A673 (cell line): Measurements from ENCODE around the gene L3HYPDH. TPM values are rescaled to one million over a fixed set of nuclear protein-coding genes. Genes with fewer than 3 reads are reported as not detected.
A peak's percentile ranks its signal among the peaks of the same experiment; 100 is the strongest.

Experiments
- BruUV-seq: library from RNA; stranded (reverse); fragments of 400-500 nt; replicated peaks from 2 replicates; lab custom pipeline; 2021; lab: Mats Ljungman, UMichigan
- CTCF ChIA-PET: fragments of 300-600 bp; sonication (Branson Sonifier 250); formaldehyde crosslinking; loops from one replicate; lab custom pipeline; 2022; ENCODE audit warnings: antibody characterized with exemption; lab: Charles Lee
- POLR2A ChIA-PET: fragments of 300-600 bp; sonication (Branson Sonifier 250); formaldehyde crosslinking; loops from one replicate; lab custom pipeline; 2022; ENCODE audit warnings: antibody characterized with exemption; ENCODE audit not compliant: low non-redundant PET; lab: Charles Lee
- DNase-seq: peaks from one replicate; pipeline ENCODE4 v3.0.0-alpha.2; 2015; ENCODE audit warnings: low spot score
- H3K27ac ChIP-seq: fragments of 200-600 bp; sonication (generic); 2 replicates; pipeline ENCODE4 v1.5.1; 2016; ENCODE audit warnings: mixed run types, low read depth, mild to moderate bottlenecking, mixed read lengths, antibody characterized with exemption, low read length; ENCODE audit not compliant: poor library complexity, severe bottlenecking
- H3K27me3 ChIP-seq: fragments of 200-600 bp; sonication (generic); replicated peaks from 2 replicates; pipeline ENCODE4 v1.6.1; 2017; ENCODE audit warnings: mixed run types, low read depth, mild to moderate bottlenecking, mixed read lengths, antibody characterized with exemption, low read length; ENCODE audit not compliant: insufficient read depth, poor library complexity
- H3K36me3 ChIP-seq: fragments of 200-600 bp; sonication (generic); 2 replicates; pipeline ENCODE4 v1.6.1; 2016; ENCODE audit warnings: mixed run types, mild to moderate bottlenecking, mixed read lengths, antibody characterized with exemption, low read length; ENCODE audit not compliant: insufficient read depth, poor library complexity, severe bottlenecking
- H3K4me1 ChIP-seq: fragments of 200-600 bp; sonication (generic); 2 replicates; pipeline ENCODE4 v1.6.1; 2017; ENCODE audit warnings: mixed run types, mild to moderate bottlenecking, mixed read lengths, antibody characterized with exemption, low read length; ENCODE audit not compliant: insufficient read depth, poor library complexity, severe bottlenecking
- H3K4me3 ChIP-seq: fragments of 200-600 bp; sonication (generic); 2 replicates; pipeline ENCODE4 v1.5.1; 2016; ENCODE audit warnings: low read depth, mixed run types, mild to moderate bottlenecking, mixed read lengths, low read length; ENCODE audit not compliant: poor library complexity, severe bottlenecking
- H3K9me3 ChIP-seq: fragments of 200-600 bp; sonication (generic); 2 replicates; pipeline ENCODE4 v1.6.1; 2016; ENCODE audit warnings: mixed run types, low read depth, mild to moderate bottlenecking, mixed read lengths, antibody characterized with exemption, low read length; ENCODE audit not compliant: poor library complexity, severe bottlenecking
- EZH2 ChIP-seq: fragments of 200-600 bp; sonication (generic); IDR thresholded peaks from 2 replicates; pipeline ENCODE4 v1.6.1; 2017; ENCODE audit warnings: borderline replicate concordance, low read depth, mild to moderate bottlenecking, mixed read lengths, antibody characterized with exemption, low read length; ENCODE audit not compliant: poor library complexity, severe bottlenecking
- intact Hi-C: fragments of 100-400 bp; cut with micrococcal nuclease; formaldehyde crosslinking; loops from one replicate; pipeline ENCODE4 v1.10.0; 2022; ENCODE audit not compliant: unreplicated experiment
- total RNA-seq: library from RNA; stranded (reverse); gene quantifications from 2 replicates; pipeline ENCODE4 v1.2.3, GENCODE V29; 2021
- TF ChIP-seq, protein P1 (sequence below): fragments of 300-800, 200-600 bp; sonication (generic); conservative IDR thresholded peaks from 2 replicates; pipeline ENCODE4 v1.5.1; 2017; ENCODE audit warnings: low read depth, mild to moderate bottlenecking, antibody characterized with exemption, low read length, moderate library complexity, mixed read lengths

L3HYPDH gene
- total RNA-seq, 1 experiment from 2014 or later = 31.9 TPM

DNA sequence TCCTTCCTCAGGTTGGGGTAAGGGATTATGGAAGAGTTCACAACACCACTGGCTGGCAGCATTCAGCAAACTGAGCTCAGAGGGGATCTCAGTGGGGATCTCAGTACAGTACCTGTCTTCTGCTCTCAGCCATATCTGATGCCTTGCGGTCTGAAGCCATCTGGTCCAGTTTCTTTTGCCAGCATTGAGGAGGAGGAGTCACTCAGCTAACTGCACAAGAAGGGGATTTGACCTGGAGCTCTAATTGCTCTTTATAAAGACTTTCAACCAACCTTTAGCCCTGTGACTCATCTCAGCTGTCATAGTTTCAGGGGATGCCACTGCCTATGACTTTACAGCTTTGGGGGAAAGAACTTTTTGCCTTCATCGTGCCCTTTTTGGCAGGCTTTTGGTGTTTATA, 45.0 kb upstream of the L3HYPDH start:
- no peak overlapping the region for H3K27ac ChIP-seq
- H3K4me3 ChIP-seq = no peak overlapping the region
- H3K9me3 ChIP-seq = peaks cover 4% of the 10 kb centered on the region
- POLR2A ChIA-PET = no interaction called here
- intact Hi-C loops = no loop called here
- no TSS peak for BruUV-seq
- CTCF ChIA-PET = no interaction called here
- TF ChIP-seq EZH2 = no peak
- TF ChIP-seq, protein P1, sequence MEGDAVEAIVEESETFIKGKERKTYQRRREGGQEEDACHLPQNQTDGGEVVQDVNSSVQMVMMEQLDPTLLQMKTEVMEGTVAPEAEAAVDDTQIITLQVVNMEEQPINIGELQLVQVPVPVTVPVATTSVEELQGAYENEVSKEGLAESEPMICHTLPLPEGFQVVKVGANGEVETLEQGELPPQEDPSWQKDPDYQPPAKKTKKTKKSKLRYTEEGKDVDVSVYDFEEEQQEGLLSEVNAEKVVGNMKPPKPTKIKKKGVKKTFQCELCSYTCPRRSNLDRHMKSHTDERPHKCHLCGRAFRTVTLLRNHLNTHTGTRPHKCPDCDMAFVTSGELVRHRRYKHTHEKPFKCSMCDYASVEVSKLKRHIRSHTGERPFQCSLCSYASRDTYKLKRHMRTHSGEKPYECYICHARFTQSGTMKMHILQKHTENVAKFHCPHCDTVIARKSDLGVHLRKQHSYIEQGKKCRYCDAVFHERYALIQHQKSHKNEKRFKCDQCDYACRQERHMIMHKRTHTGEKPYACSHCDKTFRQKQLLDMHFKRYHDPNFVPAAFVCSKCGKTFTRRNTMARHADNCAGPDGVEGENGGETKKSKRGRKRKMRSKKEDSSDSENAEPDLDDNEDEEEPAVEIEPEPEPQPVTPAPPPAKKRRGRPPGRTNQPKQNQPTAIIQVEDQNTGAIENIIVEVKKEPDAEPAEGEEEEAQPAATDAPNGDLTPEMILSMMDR = no peak
- H3K4me1 ChIP-seq = no peaks in the 10 kb centered on the region
- no peaks in the 10 kb centered on the region for H3K36me3 ChIP-seq
- no peak for DNase-seq
- H3K27me3 ChIP-seq = no peaks in the 10 kb centered on the region

GRCh38 chr14:59520224-59520623, 36.0 kb upstream of the L3HYPDH start:
- Histone ChIP-seq H3K36me3 (no peaks in the 10 kb centered on the region), H3K4me1 (no peaks in the 10 kb centered on the region), H3K27ac (no peak overlapping the region), H3K9me3 (no peaks in the 10 kb centered on the region), H3K4me3 (no peak overlapping the region), H3K27me3 (no peaks in the 10 kb centered on the region)
- ChIA-PET CTCF (no interaction called here), POLR2A (no interaction called here)
- no peak for DNase-seq
- no TSS peak for BruUV-seq
- TF ChIP-seq EZH2 = no peak
- TF ChIP-seq, protein P1 = no peak
- intact Hi-C loops = no loop called here

DNA sequence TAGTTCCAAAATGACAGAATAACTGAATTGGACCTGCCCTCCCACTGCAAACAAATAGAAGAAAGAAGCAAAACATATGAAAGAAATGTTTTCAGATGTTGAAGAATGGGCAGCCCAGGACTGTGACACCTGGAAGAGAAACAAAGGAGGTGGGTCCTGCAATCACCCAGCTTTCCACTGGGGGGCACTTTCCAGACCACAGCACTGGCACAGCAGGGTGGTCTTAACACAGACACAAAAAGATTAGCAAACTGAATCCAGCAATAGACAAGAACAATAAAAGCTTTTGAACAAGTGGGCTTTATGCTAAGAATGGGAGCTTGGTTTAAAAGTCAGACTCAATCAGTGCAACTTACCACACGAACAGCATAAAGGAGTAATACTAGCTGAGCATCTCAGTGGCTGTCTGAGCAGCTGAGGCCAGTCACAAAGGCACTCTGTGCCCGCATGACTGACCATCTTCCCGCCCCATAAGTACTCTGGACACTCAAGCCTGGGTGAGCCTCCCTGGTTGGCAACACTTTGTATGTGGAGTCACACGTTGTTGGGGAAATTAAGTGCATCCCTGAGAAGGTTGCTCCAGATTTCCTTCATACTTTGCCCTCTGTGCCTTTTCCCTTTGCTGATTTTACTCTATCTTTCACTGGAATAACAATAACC, 27.8 kb upstream of the L3HYPDH start:
- intact Hi-C loops = loop anchor here (2.0 to 5.0 kb wide), 3 partner anchors 59 to 670 kb away; no protein-coding TSS in a partner anchor

More for the DNA sequence above, 27.8 kb upstream of the L3HYPDH start:
- Histone ChIP-seq H3K9me3 (no peaks in the 10 kb centered on the region), H3K4me3 (no peak overlapping the region), H3K36me3 (no peaks in the 10 kb centered on the region), H3K27me3 (no peaks in the 10 kb centered on the region), H3K27ac (no peak overlapping the region), H3K4me1 (no peaks in the 10 kb centered on the region)
- POLR2A ChIA-PET = no interaction called here
- TF ChIP-seq, protein P1 = peak; percentile 86
- no peak for TF ChIP-seq EZH2
- peak; percentile 72 for DNase-seq
- CTCF ChIA-PET = interaction anchor here (0.6 to 1.2 kb wide), 7 partner anchors 28 to 386 kb away, joined by 3 to 13 read pairs (median 4); partner anchors contain the start of gene L3HYPDH
- no TSS peak for BruUV-seq
